ENCODE results near the gene ATP6V0A1. TPM values are rescaled to one million over a fixed set of nuclear protein-coding genes. Genes with fewer than 3 reads are reported as not detected.

The ATP6V0A1 gene
- total and polyA plus RNA-seq, 2 donors from 2014 or later = 108 to 110 TPM

DNA sequence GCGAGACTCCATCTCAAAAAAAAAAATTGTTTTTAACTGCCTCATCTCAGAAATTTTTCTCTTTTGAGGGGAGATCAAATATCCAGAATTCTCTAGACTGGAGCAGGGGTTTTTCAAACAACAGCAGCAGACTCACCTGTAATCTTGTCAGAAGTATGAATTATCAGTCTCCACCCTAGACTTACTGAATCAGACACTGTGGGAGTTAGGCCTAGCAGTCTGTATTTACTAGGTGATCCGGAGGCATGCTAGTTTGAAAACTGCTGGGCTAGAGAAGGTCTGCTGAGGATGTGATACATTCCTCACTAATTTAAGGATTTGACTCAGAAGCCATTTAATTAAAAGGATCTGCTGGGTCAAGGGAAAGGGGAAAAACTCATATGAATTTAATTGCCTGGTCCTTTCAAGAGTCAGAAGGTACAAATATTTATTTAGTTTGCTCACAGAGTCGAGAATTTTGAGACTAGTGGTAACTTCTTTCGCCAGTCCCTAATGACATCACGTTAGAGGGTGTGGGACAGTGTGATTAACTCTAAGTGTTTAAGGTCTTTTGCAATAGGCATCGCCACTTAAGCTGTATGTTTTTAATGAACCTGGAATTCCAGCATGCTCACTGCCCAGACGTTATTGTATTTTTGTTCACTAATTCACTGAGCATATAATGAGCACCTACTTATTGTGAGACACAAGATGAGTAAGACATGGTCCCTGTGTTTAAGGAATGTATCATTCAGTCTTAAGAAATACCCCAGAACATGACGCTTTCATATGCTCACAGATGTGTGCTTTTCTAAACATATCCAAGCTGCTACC lies 14.2 kb downstream of the ATP6V0A1 start:
- FAIRE-seq (no peak), DNase-seq (no peak)
- H3K9me3 ChIP-seq (ENCODE audit: control insufficient read depth in 2 of 3, insufficient read depth in 1 of 3, low read length in 3 of 3) = no peaks in the 10 kb centered on the region
- H3K4me3 ChIP-seq (ENCODE audit: low read length in 3 of 3) = no peak overlapping the region
- peaks cover 2 to 30% (median 14%) of the 10 kb centered on the region in 3 donors for H3K36me3 ChIP-seq (ENCODE audit: control insufficient read depth in 2 of 3, insufficient read depth in 3 of 3, low read length in 3 of 3)
- H3K27me3 ChIP-seq (ENCODE audit: control insufficient read depth, insufficient read depth, low read length) = no peaks in the 10 kb centered on the region
- H3K9ac ChIP-seq (ENCODE audit: low read length in 3 of 3) = no peak overlapping the region
- intact Hi-C loops (cut with DNase I) = no loop called here
- H3K4me1 ChIP-seq (ENCODE audit: control insufficient read depth in 2 of 3, insufficient read depth in 2 of 3, low read depth in 1 of 3, low read length in 3 of 3) = no peaks in the 10 kb centered on the region
- H3K27ac ChIP-seq (ENCODE audit: low read depth in 2 of 2, low read length in 2 of 2) = no peak overlapping the region
- TF ChIP-seq, protein P1, sequence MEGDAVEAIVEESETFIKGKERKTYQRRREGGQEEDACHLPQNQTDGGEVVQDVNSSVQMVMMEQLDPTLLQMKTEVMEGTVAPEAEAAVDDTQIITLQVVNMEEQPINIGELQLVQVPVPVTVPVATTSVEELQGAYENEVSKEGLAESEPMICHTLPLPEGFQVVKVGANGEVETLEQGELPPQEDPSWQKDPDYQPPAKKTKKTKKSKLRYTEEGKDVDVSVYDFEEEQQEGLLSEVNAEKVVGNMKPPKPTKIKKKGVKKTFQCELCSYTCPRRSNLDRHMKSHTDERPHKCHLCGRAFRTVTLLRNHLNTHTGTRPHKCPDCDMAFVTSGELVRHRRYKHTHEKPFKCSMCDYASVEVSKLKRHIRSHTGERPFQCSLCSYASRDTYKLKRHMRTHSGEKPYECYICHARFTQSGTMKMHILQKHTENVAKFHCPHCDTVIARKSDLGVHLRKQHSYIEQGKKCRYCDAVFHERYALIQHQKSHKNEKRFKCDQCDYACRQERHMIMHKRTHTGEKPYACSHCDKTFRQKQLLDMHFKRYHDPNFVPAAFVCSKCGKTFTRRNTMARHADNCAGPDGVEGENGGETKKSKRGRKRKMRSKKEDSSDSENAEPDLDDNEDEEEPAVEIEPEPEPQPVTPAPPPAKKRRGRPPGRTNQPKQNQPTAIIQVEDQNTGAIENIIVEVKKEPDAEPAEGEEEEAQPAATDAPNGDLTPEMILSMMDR (IDR thresholded peaks at IDR 0.05; ENCODE audit: borderline replicate concordance, extremely low read depth, insufficient read depth) = no peak

DNA sequence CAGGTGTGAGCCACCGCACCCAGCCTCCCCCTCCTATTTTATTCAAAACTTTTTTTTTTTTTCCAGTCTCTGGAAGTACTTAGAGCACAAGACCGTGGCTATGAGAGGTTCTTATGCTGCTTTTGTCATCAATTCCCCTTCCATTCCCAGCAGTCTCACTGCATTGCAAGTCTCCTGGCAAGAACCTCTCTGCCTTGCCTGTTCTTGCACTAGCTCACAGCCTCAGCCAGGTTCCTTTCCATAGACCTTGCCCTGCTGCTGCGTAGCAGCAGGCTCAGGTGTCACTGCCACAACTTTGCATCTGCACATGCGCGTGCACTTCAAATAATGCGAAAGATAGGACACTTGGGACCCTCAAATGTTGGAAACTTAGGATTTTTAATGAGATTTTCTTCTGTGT lies 15.6 kb downstream of the ATP6V0A1 start:
- H3K9me3 ChIP-seq (ENCODE audit: control insufficient read depth in 2 of 3, insufficient read depth in 1 of 3, low read length in 3 of 3) = no peaks in the 10 kb centered on the region
- H3K27me3 ChIP-seq (ENCODE audit: control insufficient read depth, insufficient read depth, low read length) = no peaks in the 10 kb centered on the region
- H3K4me1 ChIP-seq (ENCODE audit: control insufficient read depth in 2 of 3, insufficient read depth in 2 of 3, low read depth in 1 of 3, low read length in 3 of 3) = no peaks in the 10 kb centered on the region
- peaks cover 2 to 29% (median 12%) of the 10 kb centered on the region in 3 donors for H3K36me3 ChIP-seq (ENCODE audit: control insufficient read depth in 2 of 3, insufficient read depth in 3 of 3, low read length in 3 of 3)
- intact Hi-C loops (cut with DNase I) = no loop called here
- H3K9ac ChIP-seq (ENCODE audit: low read length in 3 of 3) = no peak overlapping the region
- no peak overlapping the region for H3K27ac ChIP-seq (ENCODE audit: low read depth in 2 of 2, low read length in 2 of 2)
- TF ChIP-seq, protein P1 (IDR thresholded peaks at IDR 0.05; ENCODE audit: borderline replicate concordance, extremely low read depth, insufficient read depth) = no peak
- no peak for FAIRE-seq
- no peak for DNase-seq
- no peak overlapping the region for H3K4me3 ChIP-seq (ENCODE audit: low read length in 3 of 3)

DNA sequence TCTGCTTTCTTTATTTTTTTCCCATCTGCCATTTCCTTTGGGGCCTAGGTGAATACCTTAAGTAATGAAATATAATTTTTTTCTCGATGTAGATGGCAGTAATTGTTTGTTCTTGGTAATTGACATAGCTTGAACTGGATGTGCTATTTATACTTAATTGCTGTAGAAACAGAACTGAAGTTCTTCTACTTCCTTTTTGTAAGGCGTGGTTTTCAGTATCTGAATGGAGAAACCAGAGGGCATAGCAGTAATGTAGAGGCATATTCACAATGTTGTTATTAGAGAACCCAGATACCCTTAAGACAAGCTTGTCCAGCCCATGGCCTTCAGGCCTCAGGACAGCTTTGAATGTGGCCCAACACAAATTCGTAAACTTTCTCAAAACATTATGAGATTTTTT lies 16.4 kb downstream of the ATP6V0A1 start:
- DNase-seq = no peak
- no peak overlapping the region for H3K9ac ChIP-seq (ENCODE audit: low read length in 3 of 3)
- H3K4me3 ChIP-seq (ENCODE audit: low read length in 3 of 3) = no peak overlapping the region
- no peak overlapping the region for H3K27ac ChIP-seq (ENCODE audit: low read depth in 2 of 2, low read length in 2 of 2)
- no peaks in the 10 kb centered on the region for H3K4me1 ChIP-seq (ENCODE audit: control insufficient read depth in 2 of 3, insufficient read depth in 2 of 3, low read depth in 1 of 3, low read length in 3 of 3)
- H3K27me3 ChIP-seq (ENCODE audit: control insufficient read depth, insufficient read depth, low read length) = no peaks in the 10 kb centered on the region
- TF ChIP-seq, protein P1 (IDR thresholded peaks at IDR 0.05; ENCODE audit: borderline replicate concordance, extremely low read depth, insufficient read depth) = no peak
- intact Hi-C loops (cut with DNase I) = no loop called here
- H3K9me3 ChIP-seq (ENCODE audit: control insufficient read depth in 2 of 3, insufficient read depth in 1 of 3, low read length in 3 of 3) = no peaks in the 10 kb centered on the region
- H3K36me3 ChIP-seq (ENCODE audit: control insufficient read depth in 2 of 3, insufficient read depth in 3 of 3, low read length in 3 of 3) = peaks cover 2 to 38% (median 18%) of the 10 kb centered on the region in 3 donors
- FAIRE-seq = no peak

All from kidney (tissue), 14 donors.